Sciatic nerve (tissue), 2 donors: ENCODE results near the gene STAU1. TPM values are rescaled to one million over a fixed set of nuclear protein-coding genes. Genes with fewer than 3 reads are reported as not detected.
A peak's percentile ranks its signal among the peaks of the same experiment; 100 is the strongest.
"Not testable (repeated sequence)": the region's sequence is repeated elsewhere in the genome, so short reads cannot be mapped to it uniquely, and the experiment has no call there.

Experiments used
- ATAC-seq: fragments of 200-7000 bp; cut with Tn5 transposase; one replicate; pipeline ENCODE4 v1.9.1; 2020; ENCODE audit warnings: mild to moderate bottlenecking, moderate library complexity
- DNase-seq: peaks from one replicate; pipeline ENCODE4 v3.0.0-alpha.2; 2020; ENCODE audit warnings: low spot score
- intact Hi-C: fragments of 100-400 bp; cut with DNase I; formaldehyde crosslinking; loops from one replicate; pipeline ENCODE4 v1.14.2; 2022
- total RNA-seq: library from RNA; stranded (reverse); fragmentation: NEBNext Ultra II Directional; extraction: Animal tissue kit (Norgen Biotek cat#: 25700); gene quantifications from one replicate; pipeline ENCODE4 v1.2.1, GENCODE V29; 2021
- donor health status: DM: no; HTN: no; CAD: no.
- donor health status: DM: no; HTN: no; CAD: no.

STAU1 gene
- total RNA-seq, 1 donor from 2014 or later = 71.7 TPM

DNA sequence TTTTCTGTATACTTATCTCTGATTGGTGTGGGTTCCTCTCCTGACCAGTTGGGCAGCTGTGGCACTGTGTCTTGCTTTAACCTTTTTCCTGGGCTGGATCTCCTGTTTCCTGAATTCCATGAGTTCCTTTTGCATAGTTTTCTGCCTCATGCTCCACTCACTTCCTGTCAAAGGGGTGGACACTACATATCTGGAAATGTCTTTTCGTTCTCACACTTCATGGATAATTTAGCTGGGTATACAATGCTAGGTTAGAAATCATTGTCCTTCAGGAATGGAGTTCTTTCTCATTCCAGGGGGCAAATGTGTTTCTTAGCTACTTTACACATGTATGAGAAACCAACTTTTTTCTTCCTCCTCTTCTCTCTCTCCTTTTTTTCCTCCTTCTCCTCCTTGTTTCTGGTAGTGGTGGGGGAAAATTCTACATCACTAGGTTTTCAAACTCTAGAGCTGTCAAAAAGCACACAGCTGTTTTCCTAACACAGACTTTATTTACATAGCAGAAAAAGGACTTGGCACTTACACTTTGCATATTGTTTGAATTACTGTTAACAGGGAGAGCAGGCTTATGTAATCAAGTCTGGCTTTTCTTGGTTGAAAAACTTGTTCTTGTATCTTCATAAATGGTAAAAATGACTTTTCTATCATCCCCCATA, 22.1 kb upstream of the STAU1 start:
- ATAC-seq (no peak), DNase-seq (no peak)
- intact Hi-C loops = no loop called here

DNA sequence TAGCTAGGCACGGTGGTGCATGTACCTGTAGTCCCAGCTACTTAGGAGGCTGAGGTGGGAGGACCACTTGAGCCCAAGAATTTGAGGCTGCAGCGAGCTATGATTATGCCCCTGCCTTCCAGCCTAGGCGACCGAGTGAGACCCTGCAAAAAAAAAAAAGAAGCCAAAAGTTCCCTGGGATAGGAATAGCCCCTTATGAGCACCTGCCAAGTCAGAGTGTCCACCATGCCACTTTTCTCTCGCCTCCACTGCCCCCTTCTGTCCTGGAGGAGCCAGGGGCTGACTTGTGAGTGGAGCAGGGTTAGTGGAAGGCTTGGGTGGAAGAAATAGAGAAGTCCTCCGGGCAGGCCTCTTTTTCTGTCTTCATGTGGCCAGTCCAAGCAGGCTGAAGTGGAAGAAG, 18.9 kb upstream of the STAU1 start:
- DNase-seq (no peak), ATAC-seq (no peak)
- intact Hi-C loops = no loop called here

DNA sequence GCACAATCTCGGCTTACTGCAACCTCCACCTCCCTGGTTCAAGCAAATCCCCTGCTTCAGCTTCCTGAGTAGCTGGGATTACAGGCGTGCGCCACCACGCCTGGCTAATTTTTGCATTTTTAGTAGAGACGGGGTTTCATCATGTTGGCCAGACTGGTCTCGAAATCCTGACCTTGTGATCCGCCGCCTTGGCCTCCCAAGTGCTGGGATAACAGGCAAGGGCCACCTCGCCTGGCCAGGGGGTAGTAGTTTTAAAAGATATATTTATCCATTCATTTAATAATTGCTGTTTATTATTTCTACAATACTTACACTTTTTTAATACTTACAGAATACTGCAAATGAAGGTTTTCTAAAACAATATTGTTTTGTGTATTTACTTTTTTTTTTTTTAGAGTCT, 15.6 kb upstream of the STAU1 start:
- ATAC-seq (no peak), DNase-seq (no peak)
- intact Hi-C loops = no loop called here

DNA sequence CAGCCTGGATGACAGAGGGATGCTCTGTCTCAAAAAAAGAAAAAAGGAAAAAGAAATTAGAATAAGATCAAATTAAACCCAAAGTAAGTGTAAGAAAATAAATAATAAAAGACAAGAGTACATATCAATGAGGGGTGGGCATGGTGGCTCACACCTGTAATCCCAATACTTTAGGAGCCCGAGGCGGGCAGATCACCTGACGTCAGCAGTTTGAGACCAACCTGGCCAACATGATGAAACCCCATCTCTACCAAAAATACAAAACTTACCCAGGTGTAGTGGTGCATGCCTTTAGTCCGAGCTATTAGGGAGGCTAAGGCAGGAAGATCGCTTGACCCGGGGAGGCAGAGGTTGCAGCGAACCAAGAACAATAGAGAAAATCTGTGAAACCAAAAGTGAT, 14.9 kb upstream of the STAU1 start:
- intact Hi-C loops = no loop called here
- DNase-seq = peak; percentile 18

DNA sequence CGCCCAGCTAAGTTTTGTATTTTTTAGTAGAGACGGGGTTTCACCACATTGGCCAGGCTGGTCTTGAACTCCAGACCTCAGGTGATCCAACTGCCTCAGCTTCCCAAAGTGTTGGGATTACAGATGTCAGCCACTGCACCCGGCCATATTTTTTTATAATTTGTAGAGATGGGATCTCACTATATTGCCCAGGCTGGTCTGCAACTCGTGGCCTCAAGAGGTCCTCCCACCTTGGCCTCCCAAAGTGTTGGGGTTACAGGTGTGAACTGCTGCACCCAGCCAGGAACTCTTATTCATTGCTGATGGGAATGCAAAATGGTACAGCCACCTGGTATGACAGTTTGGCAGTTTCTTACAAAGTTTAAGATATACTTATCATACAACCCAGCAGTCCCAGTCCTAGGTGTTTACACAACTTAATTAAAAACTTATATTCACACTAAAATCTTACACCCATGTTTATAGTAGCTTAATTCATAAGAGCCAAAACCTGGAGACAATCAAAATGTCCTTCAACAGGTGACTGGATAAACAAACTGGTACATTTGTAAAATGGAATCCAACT, 11.7 kb upstream of the STAU1 start:
- intact Hi-C loops = no loop called here
- ATAC-seq (no peak), DNase-seq (no peak)

More for the DNA sequence above, 14.9 kb upstream of the STAU1 start:
- ATAC-seq = no peak

DNA sequence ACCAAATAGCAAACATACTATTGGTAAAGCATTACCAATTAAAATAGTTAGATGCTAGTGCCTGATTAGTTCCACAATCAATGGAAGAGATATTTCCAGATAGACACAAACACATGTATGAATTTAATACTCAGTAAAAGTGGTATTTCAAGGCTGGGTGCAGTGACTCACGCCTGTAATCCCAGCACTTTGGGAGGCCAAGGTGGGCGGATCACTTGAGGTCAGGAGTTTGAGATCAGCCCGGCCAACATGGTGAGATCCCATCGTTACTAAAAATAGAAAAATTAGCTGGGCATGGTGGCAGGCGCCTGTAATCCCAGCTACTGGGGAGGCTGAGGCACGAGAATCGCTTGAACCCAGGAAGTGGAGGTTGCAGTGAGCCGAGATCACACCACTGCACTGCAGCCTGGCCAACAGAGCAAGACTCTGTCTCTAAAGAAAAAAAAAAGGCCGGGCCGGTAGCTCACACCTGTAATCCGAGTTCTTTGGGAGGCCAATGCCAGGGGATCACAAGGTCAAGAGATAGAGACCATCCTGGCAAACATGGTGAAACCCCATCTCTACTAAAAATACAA, 4.9 kb upstream of the STAU1 start:
- DNase-seq, ATAC-seq, intact Hi-C loops: not testable (repeated sequence)

DNA sequence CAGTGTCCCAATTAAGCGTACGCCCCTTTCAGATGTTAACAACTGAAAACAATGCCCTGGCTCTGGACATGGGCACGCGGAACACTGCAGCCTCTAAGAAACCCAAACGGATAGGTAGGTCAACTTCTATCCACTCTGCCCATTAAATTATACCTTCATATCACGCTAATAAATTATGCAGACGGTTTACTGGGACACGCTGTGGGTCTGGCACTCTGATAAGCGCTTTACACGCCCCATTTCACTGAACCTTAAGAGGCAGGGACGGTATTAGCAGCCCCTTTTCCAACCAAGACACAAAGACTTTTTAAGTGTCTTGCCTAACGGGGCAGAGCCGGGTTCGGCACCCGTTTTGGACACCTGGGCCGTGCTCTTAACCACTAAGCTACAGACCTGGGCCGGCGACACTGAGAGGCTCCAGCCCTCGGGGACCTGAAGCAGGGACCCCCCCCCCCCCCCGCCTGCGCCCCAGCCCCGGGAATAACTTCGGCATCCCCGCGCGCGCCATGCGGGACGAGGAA, 744 bp downstream of the STAU1 start:
- intact Hi-C loops = no loop called here
- DNase-seq = no peak
- ATAC-seq = peak; percentile 3

DNA sequence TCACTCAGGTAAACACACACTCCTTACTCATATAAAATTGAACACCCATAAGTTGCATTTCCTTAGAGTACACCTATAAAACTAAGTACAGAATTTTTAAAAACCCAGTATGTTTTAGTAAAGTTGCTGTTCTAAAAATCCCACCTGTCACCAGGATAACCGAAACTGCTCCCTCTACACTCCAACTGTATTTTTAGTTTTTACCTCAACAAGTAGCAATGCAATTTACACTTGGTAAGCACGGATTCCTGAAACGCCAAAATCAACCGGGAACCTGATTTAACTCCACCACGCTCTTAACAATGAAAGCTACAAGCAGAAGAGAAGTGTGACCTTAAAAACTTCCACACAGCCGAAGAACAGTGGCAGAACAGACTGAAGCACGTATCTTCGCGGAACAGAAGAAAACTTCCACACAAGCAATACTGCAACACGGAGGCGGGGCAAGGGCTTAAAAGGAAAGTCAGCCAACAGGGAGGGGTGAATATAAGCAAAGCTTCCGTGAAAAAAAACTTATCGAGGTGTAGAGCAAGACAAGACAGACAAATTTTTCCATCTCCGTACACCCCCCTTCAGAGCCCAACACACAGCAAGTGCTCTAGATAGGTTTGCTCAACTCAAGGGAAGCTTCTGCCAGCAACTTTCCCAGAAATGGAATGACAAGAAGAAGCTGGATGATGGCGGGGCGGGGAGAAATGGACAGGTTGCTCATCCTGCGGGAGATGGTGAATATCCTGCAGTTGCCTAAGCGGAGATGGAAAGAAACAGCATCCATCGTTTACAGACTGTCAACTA, 1.4 kb downstream of the STAU1 start:
- intact Hi-C loops = no loop called here
- DNase-seq = peak; percentile 66
- ATAC-seq = peak; percentile 22

DNA sequence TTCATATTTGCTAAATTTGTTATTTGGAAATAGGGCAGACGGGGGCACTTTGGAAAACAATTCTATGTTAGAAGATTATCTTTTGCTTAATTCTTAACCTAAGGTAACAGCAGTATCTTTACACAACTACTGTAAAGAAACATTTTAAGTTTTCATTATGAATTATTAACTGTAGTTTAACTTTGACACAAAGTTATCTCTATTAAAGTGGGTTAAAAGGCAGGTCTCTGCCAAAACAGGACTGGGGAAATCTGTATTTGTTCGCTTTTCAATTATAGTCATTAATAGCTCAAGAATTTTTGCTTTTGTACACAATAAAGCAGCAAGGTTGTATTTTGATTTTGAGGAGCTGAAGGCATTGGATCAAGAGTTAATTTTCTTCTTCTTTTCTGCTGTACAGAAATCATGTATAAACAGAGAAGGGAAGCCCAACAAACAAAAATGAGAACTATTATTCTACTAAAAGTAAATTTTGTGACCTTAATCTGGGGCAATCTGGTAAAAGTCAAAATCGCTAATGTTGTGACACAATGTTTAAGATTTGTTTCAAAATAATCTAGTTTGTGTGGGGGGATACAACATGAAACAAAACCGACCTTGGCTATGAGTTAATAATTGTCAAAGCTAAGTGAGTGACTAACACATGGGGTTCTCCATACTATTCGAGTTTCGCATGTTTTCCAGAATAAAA, 2.9 kb downstream of the STAU1 start:
- no peak for DNase-seq
- intact Hi-C loops = no loop called here
- no peak for ATAC-seq

DNA sequence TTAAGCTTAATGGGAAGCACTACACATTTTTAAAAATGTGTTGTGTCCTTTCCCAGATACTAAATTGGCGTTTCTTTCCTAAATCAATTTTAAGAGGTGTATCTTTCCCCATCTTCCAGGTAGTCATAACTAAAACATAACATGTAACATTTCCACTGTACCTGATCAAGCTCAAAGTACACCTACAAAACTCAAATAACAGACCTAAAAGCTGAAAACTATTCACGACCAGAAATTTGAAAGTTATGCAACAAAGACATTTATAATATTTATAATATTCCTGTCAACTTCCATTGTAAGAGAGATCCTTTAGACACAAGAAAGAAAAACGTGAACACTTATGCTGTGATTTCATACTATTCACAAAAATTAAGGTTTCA, 3.5 kb downstream of the STAU1 start:
- DNase-seq (no peak), ATAC-seq (no peak)
- intact Hi-C loops = no loop called here

DNA sequence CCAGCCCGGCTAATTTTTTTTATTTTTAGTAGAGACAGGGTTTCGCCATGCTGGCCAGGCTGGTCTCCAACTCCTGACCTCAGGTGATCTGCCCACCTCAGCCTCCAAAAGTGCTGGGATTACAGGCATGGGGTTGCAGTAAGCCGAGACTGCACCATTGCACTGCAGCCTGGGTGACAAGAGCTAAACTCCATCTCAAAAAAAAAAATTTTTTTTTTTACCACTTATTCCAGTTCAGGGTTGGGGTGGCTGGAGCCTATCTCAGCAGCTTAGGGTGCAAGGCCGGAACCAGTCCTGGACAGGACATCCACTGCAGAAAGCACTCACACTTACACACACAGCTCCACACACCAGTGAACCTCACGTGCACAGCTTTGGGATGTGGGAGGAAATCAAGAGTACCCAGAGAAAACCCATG, 4.0 kb downstream of the STAU1 start:
- not testable (repeated sequence) for ATAC-seq

DNA sequence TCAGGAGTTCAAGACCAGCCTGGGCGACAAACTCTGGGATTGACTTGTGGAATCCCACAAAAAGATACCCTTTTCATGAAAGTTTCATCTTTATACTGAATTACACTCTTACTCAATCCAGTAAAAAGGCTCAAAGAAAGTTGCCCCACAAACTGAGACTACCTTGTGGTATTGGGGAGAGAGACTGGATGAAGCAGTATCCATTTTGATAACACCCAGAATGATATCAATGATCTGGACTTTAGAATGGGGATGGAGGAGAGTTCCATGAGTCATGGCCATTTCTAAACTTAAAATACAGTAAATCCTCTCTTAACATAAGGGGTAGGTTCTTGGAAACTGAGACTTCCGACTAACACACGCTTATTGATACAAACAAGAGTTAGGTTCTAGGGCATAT, 4.7 kb downstream of the STAU1 start:
- ATAC-seq = no peak
- intact Hi-C loops = no loop called here
- DNase-seq = no peak

More for the DNA sequence above, 4.0 kb downstream of the STAU1 start:
- DNase-seq, intact Hi-C loops: not testable (repeated sequence)

DNA sequence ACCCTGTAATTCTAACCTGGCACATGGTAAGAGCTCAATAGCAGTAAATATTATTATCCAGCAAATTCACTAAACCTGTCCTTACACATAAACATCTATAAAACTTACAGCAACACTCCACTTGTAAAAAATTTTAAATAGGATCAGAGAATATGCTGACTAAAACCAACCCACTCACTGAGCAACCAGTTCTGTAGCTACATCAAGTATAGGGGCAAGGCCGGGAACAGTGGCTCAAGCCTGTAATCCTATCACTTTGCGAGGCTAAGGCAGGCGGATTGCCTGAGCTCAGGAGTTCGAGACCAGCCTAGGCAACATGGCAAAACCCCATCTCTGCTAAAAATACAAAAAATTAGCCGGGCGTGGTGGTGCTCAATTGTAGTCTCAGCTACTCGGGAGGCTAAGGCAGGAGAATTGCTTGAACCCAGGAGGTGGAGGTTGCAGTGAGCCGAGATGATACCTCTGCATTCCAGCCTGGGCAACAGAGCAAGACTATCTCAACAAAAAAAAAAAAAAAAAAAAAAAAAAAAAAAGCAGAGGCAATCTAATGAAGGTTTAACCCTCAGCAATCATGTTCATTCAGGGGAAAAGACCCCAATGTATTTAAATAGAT, 6.8 kb downstream of the STAU1 start:
- intact Hi-C loops = no loop called here
- no peak for ATAC-seq
- no peak for DNase-seq

DNA sequence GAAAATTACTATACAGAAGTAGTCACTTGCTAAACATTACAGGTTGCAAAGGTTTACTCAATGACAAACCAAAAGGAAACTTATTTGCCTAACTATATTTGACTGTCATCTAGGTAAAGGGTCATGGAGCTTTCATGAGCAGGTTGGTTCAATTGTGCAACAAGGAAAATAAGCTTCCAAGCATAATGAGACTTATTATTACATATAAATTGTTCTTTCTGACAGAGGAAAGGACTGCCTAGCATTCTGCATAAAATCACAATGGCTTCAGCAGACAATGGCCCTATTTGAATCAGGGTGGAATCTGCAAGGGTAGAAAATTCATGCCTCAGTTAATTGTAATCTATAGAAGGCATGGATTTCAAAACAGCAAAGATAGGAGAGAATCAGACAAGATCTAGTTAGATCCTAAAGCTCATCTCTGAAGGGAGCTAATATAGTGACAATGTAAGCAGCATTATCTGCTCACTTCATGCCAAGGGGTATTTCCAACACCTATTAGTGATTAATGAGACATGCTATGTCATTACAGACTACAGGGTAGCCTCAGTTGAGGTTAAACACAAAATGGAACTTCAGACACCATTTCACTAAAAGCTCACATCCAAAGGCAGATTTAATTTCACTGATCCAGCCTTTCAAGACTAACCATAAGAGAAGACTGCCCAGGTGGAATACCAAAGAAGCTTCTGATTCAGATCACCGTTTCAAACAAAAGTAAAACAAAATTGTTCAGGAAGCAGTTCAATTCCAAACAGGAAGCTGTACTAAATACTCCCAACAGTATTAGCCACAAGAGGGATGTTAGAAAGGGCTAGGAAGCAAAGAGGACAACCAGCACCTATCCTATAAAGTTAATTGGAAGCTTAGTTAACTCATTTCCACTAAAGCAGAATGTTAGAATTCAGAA, 8.5 kb downstream of the STAU1 start:
- intact Hi-C loops = no loop called here
- no peak for ATAC-seq
- no peak for DNase-seq

DNA sequence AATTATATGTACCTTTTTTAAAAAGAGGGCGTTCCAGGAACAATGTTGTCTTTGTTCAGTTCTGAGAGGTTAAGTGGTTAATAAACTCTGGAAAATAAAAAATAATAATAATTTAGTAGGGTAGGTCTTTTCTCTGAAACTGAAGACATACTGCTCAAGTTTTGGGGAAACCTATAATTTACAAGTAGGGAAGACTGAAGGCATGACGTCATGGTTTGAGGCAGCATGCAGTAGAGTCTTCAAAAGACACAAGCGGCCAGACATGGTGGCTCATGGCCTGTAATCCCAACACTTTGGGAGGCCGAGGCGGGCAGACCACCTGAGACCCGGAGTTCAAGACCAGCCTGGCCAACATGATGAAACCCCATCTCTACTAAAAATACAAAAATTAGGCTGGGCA, 14.0 kb downstream of the STAU1 start:
- DNase-seq (no peak), ATAC-seq (no peak)
- intact Hi-C loops = no loop called here

DNA sequence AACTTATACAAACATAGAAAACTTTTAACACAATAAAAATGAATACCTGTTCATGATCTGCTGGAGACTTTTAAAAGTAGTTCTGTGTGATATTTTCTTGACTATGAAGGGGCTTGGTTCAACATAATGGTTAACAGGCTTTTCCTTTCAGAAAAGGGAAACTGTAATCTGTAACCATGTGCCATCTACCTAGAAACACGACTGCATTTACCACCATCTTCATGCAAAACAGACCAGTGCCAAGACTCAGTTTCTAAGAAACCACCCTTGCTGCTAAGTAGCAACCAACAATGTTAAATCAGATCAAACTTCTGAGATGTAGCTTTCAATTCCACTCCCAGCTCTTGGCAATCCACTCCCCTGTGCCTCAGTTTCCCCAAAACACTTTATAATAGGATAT, 15.7 kb downstream of the STAU1 start:
- intact Hi-C loops = no loop called here
- no peak for DNase-seq
- ATAC-seq = no peak

DNA sequence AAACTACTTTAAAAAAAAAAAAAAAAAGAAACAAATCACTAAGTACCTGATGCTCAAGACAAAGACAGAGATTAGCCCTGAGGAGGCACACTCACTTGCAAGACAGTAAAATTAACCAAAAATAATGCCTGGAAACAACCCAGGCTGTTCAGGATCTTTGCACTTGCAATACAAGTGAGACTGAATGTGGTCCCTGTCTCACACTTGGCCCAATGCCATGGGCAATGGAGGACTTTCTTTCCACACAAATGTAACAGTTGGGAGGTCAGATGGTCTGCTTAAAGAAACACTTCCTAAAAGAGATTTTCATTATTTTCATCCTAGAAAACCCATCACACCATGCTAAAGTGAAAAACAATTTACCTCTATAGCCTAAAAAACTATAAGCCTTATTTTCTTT, 16.2 kb downstream of the STAU1 start:
- ATAC-seq (no peak), DNase-seq (no peak)
- intact Hi-C loops = no loop called here

DNA sequence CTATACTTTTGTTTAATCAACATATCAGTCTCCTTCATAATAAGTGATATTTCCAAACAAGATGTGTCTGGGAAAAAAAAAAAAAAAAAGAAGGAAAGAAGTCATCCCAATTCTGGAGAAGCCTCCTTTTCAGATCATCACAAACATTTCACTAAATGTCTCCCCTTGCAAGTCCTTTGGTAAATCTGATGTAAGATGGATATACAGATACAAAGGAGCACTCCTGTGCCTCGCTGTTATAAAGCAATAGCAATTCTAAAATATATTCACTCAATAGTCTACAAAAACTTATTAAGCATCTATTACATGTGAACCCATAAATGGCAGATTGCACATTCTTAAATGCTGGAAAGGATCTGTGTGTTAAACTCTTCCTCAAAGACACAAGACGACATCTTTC, 17.4 kb downstream of the STAU1 start:
- intact Hi-C loops = no loop called here
- no peak for DNase-seq
- no peak for ATAC-seq
